IPS-20b (cell line): Measurements from ENCODE around the gene SPRR1A.

ENCODE experiments used
- H3K27ac ChIP-seq: one replicate; pipeline ENCODE4 v1.5.1; 2013; ENCODE audit warnings: low read length
- H3K27me3 ChIP-seq: 2 replicates; pipeline ENCODE4 v1.6.1; 2013; ENCODE audit warnings: mild to moderate bottlenecking, low read length, inconsistent platforms; ENCODE audit not compliant: insufficient read depth
- H3K36me3 ChIP-seq: 2 replicates; pipeline ENCODE4 v1.6.1; 2013; ENCODE audit warnings: low read depth, mild to moderate bottlenecking, inconsistent platforms, low read length, moderate library complexity; ENCODE audit not compliant: insufficient read depth
- H3K4me1 ChIP-seq: 2 replicates; pipeline ENCODE4 v1.6.1; 2013; ENCODE audit warnings: mild to moderate bottlenecking, control low read depth, inconsistent platforms, low read length, moderate library complexity; ENCODE audit not compliant: insufficient read depth
- H3K4me3 ChIP-seq: 2 replicates; pipeline ENCODE4 v1.5.1; 2013; ENCODE audit warnings: mild to moderate bottlenecking, low read length, inconsistent platforms
- H3K9ac ChIP-seq: 2 replicates; pipeline ENCODE4 v1.6.1; 2013; ENCODE audit warnings: low read depth, mild to moderate bottlenecking, inconsistent platforms, low read length, moderate library complexity
- H3K9me3 ChIP-seq: 2 replicates; pipeline ENCODE4 v1.6.1; 2013; ENCODE audit warnings: mild to moderate bottlenecking, low read depth, low read length, inconsistent platforms; ENCODE audit not compliant: insufficient read depth

Gene SPRR1A

GRCh38 chr1:153032073-153032472, 48.2 kb downstream of the SPRR1A start:
- no peak overlapping the region for H3K9ac ChIP-seq
- H3K27ac ChIP-seq: no peak overlapping the region
- no peaks in the 10 kb centered on the region for H3K36me3 ChIP-seq
- 0 out of 2 replicates have a peak, but pooled peaks cover 3% of the 10 kb centered on the region for H3K4me1 ChIP-seq
- H3K27me3 ChIP-seq: no peaks in the 10 kb centered on the region
- no peak overlapping the region for H3K4me3 ChIP-seq
- no peaks in the 10 kb centered on the region for H3K9me3 ChIP-seq

- 0 out of 2 replicates have a peak, but pooled peaks cover 3% of the 10 kb centered on the region for H3K4me1 ChIP-seq
- H3K4me3 ChIP-seq: no peak overlapping the region
- H3K27ac ChIP-seq: no peak overlapping the region
- H3K36me3 ChIP-seq: no peaks in the 10 kb centered on the region
- no peak overlapping the region for H3K9ac ChIP-seq
- H3K27me3 ChIP-seq: no peaks in the 10 kb centered on the region
- H3K9me3 ChIP-seq: no peaks in the 10 kb centered on the region
Observed at GRCh38 chr1:153032677-153033308, 48.9 kb downstream of the SPRR1A start.

GRCh38 chr1:153035211-153035610, 51.3 kb downstream of the SPRR1A start:
- H3K9me3 ChIP-seq: no peaks in the 10 kb centered on the region
- H3K4me1 ChIP-seq: 0 out of 2 replicates have a peak, but pooled peaks cover 3% of the 10 kb centered on the region
- no peaks in the 10 kb centered on the region for H3K36me3 ChIP-seq
- H3K27me3 ChIP-seq: no peaks in the 10 kb centered on the region
- no peak overlapping the region for H3K9ac ChIP-seq
- H3K4me3 ChIP-seq: no peak overlapping the region
- no peak overlapping the region for H3K27ac ChIP-seq
